ENCODE data around the gene FMOD. TPM values are rescaled to one million over a fixed set of nuclear protein-coding genes. Genes with fewer than 3 reads are reported as not detected.

FMOD gene
- total RNA-seq, 3 donors from 2014 or later (not counting 1 experiment from before 2014, with no cell fraction given) = not detected

DNA sequence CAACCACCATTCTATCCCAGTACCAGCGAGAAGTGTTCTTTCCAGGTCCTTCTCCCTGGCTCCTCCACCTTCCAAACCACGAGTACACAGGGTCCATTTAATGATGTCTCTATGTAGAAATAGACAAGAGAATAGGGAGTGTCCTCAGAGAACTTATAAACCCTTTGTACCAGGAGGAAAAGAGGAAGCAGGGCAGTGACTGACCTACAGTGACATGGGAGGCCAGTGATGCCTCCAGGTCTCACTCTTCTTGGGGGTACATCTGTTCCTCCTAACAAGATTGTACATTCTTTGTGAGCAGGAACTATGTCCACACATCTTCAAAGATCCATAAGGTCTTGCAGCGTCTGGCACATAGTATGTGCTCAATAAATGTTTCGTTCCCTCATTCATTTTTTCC is 18.7 kb upstream of the FMOD start:
- WGBS (ENCODE audit: insufficient coverage) = 91% methylated on average over 3 of the region's 4 CpGs
- H3K27me3 ChIP-seq (ENCODE audit: control insufficient read depth, insufficient read depth, low read length) = no peaks in the 10 kb centered on the region
- no peak overlapping the region for H3K4me3 ChIP-seq (ENCODE audit: low read length)
- Mint-ChIP-seq H3K27ac (no peak overlapping the region), H3K4me1 (peaks cover 8 to 14% of the 10 kb centered on the region in 2 donors), H3K27me3 (ENCODE audit: low read depth in 2 of 2) (peaks cover 11 to 15% of the 10 kb centered on the region in 2 donors), H3K36me3 (no peaks in the 10 kb centered on the region), H3K9me3 (no peaks in the 10 kb centered on the region), H3K4me3 (no peak overlapping the region)
- H3K27ac ChIP-seq (ENCODE audit: low read length) = no peak overlapping the region
- intact Hi-C loops (cut with micrococcal nuclease) = no loop called here
- TF ChIP-seq, protein P1, sequence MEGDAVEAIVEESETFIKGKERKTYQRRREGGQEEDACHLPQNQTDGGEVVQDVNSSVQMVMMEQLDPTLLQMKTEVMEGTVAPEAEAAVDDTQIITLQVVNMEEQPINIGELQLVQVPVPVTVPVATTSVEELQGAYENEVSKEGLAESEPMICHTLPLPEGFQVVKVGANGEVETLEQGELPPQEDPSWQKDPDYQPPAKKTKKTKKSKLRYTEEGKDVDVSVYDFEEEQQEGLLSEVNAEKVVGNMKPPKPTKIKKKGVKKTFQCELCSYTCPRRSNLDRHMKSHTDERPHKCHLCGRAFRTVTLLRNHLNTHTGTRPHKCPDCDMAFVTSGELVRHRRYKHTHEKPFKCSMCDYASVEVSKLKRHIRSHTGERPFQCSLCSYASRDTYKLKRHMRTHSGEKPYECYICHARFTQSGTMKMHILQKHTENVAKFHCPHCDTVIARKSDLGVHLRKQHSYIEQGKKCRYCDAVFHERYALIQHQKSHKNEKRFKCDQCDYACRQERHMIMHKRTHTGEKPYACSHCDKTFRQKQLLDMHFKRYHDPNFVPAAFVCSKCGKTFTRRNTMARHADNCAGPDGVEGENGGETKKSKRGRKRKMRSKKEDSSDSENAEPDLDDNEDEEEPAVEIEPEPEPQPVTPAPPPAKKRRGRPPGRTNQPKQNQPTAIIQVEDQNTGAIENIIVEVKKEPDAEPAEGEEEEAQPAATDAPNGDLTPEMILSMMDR (IDR thresholded peaks at IDR 0.05) = no peak
- peaks cover 5% of the 10 kb centered on the region for H3K4me1 ChIP-seq (ENCODE audit: control insufficient read depth, insufficient read depth, low read length)
- ATAC-seq (no peak), DNase-seq (no peak)
- no peaks in the 10 kb centered on the region for H3K9me3 ChIP-seq (ENCODE audit: control insufficient read depth, insufficient read depth, low read length)
- H3K36me3 ChIP-seq (ENCODE audit: control insufficient read depth, insufficient read depth, low read length) = no peaks in the 10 kb centered on the region

DNA sequence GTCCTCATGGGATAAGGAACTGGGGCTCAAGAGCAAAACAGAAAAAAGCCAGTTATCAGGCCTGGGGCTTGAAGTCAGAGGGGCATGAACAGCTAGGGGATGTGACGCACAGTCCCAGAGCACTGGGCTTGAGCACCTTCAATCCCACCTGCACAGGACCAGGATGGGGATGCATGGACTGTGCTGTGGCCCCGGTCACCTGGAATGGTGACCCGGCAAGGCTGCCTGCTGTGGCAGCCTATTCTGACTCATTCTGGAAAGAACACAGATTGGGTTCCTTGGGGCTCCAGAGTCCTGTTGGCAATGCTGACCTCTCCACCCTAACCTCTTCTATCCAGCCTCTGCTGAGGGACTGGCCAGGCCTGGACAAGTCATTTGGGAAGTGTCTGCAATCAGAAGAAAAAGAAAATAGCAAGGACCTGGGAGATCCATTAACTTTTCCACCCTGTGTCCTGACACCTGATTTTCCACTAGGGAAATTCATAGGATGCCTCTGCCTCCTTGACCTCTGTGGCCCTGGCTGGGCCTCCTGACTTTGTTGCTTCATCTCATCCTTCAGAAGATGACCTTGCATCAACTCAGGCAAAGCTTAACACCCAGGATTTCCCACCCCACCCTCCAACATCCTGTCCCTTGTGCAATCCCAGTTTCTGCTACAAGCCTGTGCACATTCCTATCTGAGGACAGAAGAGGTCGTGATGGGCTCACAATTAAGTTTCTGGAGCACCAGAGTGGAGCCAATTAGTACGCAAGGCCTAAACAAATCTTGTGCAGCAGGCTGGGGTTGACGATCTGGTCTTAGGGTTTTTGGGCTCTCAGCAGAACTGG is 17.9 kb upstream of the FMOD start:
- Histone ChIP-seq H3K4me3 (ENCODE audit: low read length) (no peak overlapping the region), H3K9me3 (ENCODE audit: control insufficient read depth, insufficient read depth, low read length) (no peaks in the 10 kb centered on the region), H3K27ac (ENCODE audit: low read length) (no peak overlapping the region), H3K27me3 (ENCODE audit: control insufficient read depth, insufficient read depth, low read length) (peaks cover 2% of the 10 kb centered on the region), H3K4me1 (ENCODE audit: control insufficient read depth, insufficient read depth, low read length) (peaks cover 11% of the 10 kb centered on the region), H3K36me3 (ENCODE audit: control insufficient read depth, insufficient read depth, low read length) (no peaks in the 10 kb centered on the region)
- ATAC-seq (no peak), DNase-seq (no peak)
- Mint-ChIP-seq H3K4me3 (no peak overlapping the region), H3K27me3 (ENCODE audit: low read depth in 2 of 2) (peaks cover 11 to 15% of the 10 kb centered on the region in 2 donors), H3K36me3 (no peaks in the 10 kb centered on the region), H3K9me3 (no peaks in the 10 kb centered on the region), H3K27ac (no peak overlapping the region), H3K4me1 (peaks cover 14 to 21% of the 10 kb centered on the region in 2 donors)
- 88% methylated on average over 6 of the region's 6 CpGs for WGBS (ENCODE audit: insufficient coverage)
- intact Hi-C loops (cut with micrococcal nuclease) = no loop called here
- TF ChIP-seq, protein P1 (IDR thresholded peaks at IDR 0.05) = no peak

DNA sequence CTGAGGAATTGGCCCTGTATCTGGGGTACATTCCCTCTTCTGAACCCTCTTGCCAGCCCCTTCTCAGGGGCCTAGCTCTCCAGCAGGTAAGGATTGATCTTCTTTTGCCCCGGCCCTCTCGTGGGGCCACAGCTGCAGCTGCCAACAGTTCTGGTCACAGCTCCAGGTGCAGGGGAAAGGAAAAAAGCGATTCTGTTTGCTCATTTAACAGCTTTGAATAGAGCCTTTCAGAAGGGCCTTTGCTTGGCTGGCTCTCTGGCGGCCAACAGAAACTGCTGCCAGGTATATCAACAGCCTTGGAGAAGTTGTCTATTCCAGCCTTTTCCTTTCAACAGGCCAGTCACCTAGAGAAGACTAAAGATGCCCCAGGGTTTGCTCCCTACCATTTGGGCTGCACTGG is 16.1 kb upstream of the FMOD start:
- peaks cover 14 to 21% of the 10 kb centered on the region in 2 donors for H3K4me1 Mint-ChIP-seq
- peaks cover 7 to 15% of the 10 kb centered on the region in 2 donors for H3K27me3 Mint-ChIP-seq (ENCODE audit: low read depth in 2 of 2)
- no peak overlapping the region for H3K4me3 ChIP-seq (ENCODE audit: low read length)
- no peaks in the 10 kb centered on the region for H3K9me3 ChIP-seq (ENCODE audit: control insufficient read depth, insufficient read depth, low read length)
- DNase-seq (no peak), ATAC-seq (no peak)
- intact Hi-C loops (cut with micrococcal nuclease) = no loop called here
- no peak overlapping the region for H3K27ac Mint-ChIP-seq
- H3K27me3 ChIP-seq (ENCODE audit: control insufficient read depth, insufficient read depth, low read length) = peaks cover 2% of the 10 kb centered on the region
- WGBS (ENCODE audit: insufficient coverage) = 79% methylated on average over 4 of the region's 4 CpGs
- H3K4me3 Mint-ChIP-seq = no peak overlapping the region
- H3K9me3 Mint-ChIP-seq = no peaks in the 10 kb centered on the region
- peaks cover 11% of the 10 kb centered on the region for H3K4me1 ChIP-seq (ENCODE audit: control insufficient read depth, insufficient read depth, low read length)
- TF ChIP-seq, protein P1 (IDR thresholded peaks at IDR 0.05) = no peak
- H3K36me3 Mint-ChIP-seq = no peaks in the 10 kb centered on the region
- no peak overlapping the region for H3K27ac ChIP-seq (ENCODE audit: low read length)
- no peaks in the 10 kb centered on the region for H3K36me3 ChIP-seq (ENCODE audit: control insufficient read depth, insufficient read depth, low read length)
